OCI-LY3 (cell line): ENCODE measurements around the gene SRSF7.

Experiments
- EZH2phosphoT487 ChIP-seq: fragments of 200-600 bp; shearing (Covaris generic); IDR thresholded peaks from 2 replicates; pipeline ENCODE4 v1.6.1; 2018; ENCODE audit warnings: antibody characterized with exemption, mixed run types, low read depth
- TF ChIP-seq, protein P1 (sequence below): fragments of 200-600, 300-600 bp; sonication (generic); IDR thresholded peaks from 2 replicates; pipeline ENCODE4 v1.5.1; 2014; ENCODE audit warnings: antibody characterized with exemption, low read length, low read depth

DNA sequence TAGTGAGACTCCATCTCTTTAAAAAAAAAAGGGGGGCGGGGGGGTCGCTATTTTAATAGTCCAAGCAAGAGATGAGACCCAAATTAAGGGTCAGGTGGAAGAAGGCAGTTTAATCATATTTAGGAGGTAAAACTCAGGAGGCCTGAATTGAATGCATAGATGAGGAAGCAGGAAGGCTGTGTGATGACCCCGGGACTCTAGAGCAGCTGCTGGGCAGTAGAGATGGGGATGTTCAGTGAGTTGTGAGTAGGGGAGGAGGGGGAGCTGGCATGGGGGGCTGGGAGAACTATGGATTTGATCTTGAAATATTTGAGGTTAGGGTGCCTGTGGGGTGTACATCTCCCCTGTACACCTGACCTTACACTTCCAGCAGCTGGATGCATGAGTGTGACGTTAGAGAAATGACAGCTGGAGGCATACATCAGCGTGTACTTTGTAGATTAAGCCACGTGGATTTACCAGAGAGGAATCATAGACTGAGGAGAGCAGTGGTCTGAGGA, 44.3 kb downstream of the SRSF7 start:
- TF ChIP-seq, protein P1, sequence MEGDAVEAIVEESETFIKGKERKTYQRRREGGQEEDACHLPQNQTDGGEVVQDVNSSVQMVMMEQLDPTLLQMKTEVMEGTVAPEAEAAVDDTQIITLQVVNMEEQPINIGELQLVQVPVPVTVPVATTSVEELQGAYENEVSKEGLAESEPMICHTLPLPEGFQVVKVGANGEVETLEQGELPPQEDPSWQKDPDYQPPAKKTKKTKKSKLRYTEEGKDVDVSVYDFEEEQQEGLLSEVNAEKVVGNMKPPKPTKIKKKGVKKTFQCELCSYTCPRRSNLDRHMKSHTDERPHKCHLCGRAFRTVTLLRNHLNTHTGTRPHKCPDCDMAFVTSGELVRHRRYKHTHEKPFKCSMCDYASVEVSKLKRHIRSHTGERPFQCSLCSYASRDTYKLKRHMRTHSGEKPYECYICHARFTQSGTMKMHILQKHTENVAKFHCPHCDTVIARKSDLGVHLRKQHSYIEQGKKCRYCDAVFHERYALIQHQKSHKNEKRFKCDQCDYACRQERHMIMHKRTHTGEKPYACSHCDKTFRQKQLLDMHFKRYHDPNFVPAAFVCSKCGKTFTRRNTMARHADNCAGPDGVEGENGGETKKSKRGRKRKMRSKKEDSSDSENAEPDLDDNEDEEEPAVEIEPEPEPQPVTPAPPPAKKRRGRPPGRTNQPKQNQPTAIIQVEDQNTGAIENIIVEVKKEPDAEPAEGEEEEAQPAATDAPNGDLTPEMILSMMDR = no peak
- TF ChIP-seq EZH2phosphoT487 = no peak
